NCI-H146 treated with DMSO at 0.1 percent for 48 hours (cell line): ENCODE results near the gene TMEM35A.
"Not testable (repeated sequence)": the region's sequence is repeated elsewhere in the genome, so short reads cannot be mapped to it uniquely, and the experiment has no call there.

Experiments used
- DNase-seq: peaks from one replicate; lab custom pipeline; 2025; ENCODE audit not compliant: unreplicated experiment; lab: John Stamatoyannopoulos, UW

TMEM35A gene

GRCh38 chrX:101078716-101079598 is at the start of gene TMEM35A:
Gene TMEM35A, plus strand, starts transcription at chrX:101078879. Its CDS starts 124 bp downstream, at chrX:101079003.
- DNase-seq: peak; percentile 20

GRCh38 chrX:101029665-101030064 is 49.0 kb upstream of the TMEM35A start:
- DNase-seq: no peak

- DNase-seq: no peak
Observed at GRCh38 chrX:101037231-101037630, 41.4 kb upstream of the TMEM35A start.

GRCh38 chrX:101040197-101040596 is 38.5 kb upstream of the TMEM35A start:
- no peak for DNase-seq

- no peak for DNase-seq
Observed at GRCh38 chrX:101051153-101051548, 27.5 kb upstream of the TMEM35A start.

- DNase-seq: peak; percentile 60
Observed at GRCh38 chrX:101051549-101052302, 27.0 kb upstream of the TMEM35A start, which contains the start of gene TRMT2B. Gene TRMT2B, minus strand, starts transcription at chrX:101052111. Its CDS starts 9,822 bp downstream, at chrX:101042289.

- not testable (repeated sequence) for DNase-seq
Observed at GRCh38 chrX:101056551-101056950, 22.1 kb upstream of the TMEM35A start.

- DNase-seq: no peak
Observed at GRCh38 chrX:101057093-101057714, 21.5 kb upstream of the TMEM35A start.

GRCh38 chrX:101062176-101062575 is 16.5 kb upstream of the TMEM35A start:
- DNase-seq: no peak

GRCh38 chrX:101071582-101071981 is 7.1 kb upstream of the TMEM35A start:
- no peak for DNase-seq

GRCh38 chrX:101079736-101080270 is 1.1 kb downstream of the TMEM35A start:
- no peak for DNase-seq

GRCh38 chrX:101080326-101081124 is 1.8 kb downstream of the TMEM35A start:
- no peak for DNase-seq

GRCh38 chrX:101081231-101081630 is 2.6 kb downstream of the TMEM35A start:
- DNase-seq: no peak

GRCh38 chrX:101091817-101092216 is 13.1 kb downstream of the TMEM35A start:
- DNase-seq: no peak

- DNase-seq: peak; percentile 84
Observed at GRCh38 chrX:101097546-101098453, 19.1 kb downstream of the TMEM35A start, which contains the start of gene CENPI. Gene CENPI, plus strand, starts transcription at chrX:101098204. Its CDS starts 2,867 bp downstream, at chrX:101101071.

GRCh38 chrX:101108284-101108683 is 29.6 kb downstream of the TMEM35A start:
- no peak for DNase-seq

GRCh38 chrX:101117701-101118100 is 39.0 kb downstream of the TMEM35A start:
- no peak for DNase-seq

- no peak for DNase-seq
Observed at GRCh38 chrX:101136235-101136634, 57.6 kb downstream of the TMEM35A start.
